HUES64 (cell line): Measurements from ENCODE around the gene TRRAP.

Experiments used
- H3K27ac ChIP-seq: 2 replicates; pipeline ENCODE4 v1.7.0; 2013; ENCODE audit warnings: low read depth, low read length, inconsistent platforms
- H3K27me3 ChIP-seq: 2 replicates; pipeline ENCODE4 v1.6.1; 2013; ENCODE audit warnings: mild to moderate bottlenecking, low read length; ENCODE audit not compliant: insufficient read depth
- H3K36me3 ChIP-seq: 2 replicates; pipeline ENCODE4 v1.6.1; 2013; ENCODE audit warnings: mild to moderate bottlenecking, low read length; ENCODE audit not compliant: insufficient read depth
- H3K4me1 ChIP-seq: 2 replicates; pipeline ENCODE4 v1.6.1; 2013; ENCODE audit warnings: mild to moderate bottlenecking, low read length, moderate library complexity; ENCODE audit not compliant: insufficient read depth
- H3K4me3 ChIP-seq: 2 replicates; pipeline ENCODE4 v1.5.1; 2013; ENCODE audit warnings: mild to moderate bottlenecking, low read length, moderate library complexity
- H3K9ac ChIP-seq: 2 replicates; pipeline ENCODE4 v1.6.1; 2013; ENCODE audit warnings: mild to moderate bottlenecking, low read depth, low read length
- H3K9me3 ChIP-seq: 2 replicates; pipeline ENCODE4 v1.6.1; 2013; ENCODE audit warnings: low read depth, low read length; ENCODE audit not compliant: insufficient read depth
- WGBS: fragments of 150-250, 120-280 bp; methylation state at CpG from one replicate; pipeline ENCODE4 v1.1.7; 2013; ENCODE audit warnings: missing lambda C conversion rate; 5-methylcytosine and 5-hydroxymethylcytosine counted together

The TRRAP gene

GRCh38 chr7:99010281-99010680 is 131.9 kb downstream of the TRRAP start:
- H3K27ac ChIP-seq = no peak overlapping the region
- H3K4me1 ChIP-seq = no peaks in the 10 kb centered on the region
- no peak overlapping the region for H3K9ac ChIP-seq
- H3K36me3 ChIP-seq = peaks cover 89% of the 10 kb centered on the region
- 93% methylated on average over 9 of the region's 9 CpGs for WGBS
- H3K27me3 ChIP-seq = no peaks in the 10 kb centered on the region
- no peaks in the 10 kb centered on the region for H3K9me3 ChIP-seq
- H3K4me3 ChIP-seq = no peak overlapping the region

GRCh38 chr7:99011341-99011705 is 133.0 kb downstream of the TRRAP start:
- H3K27ac ChIP-seq = no peak overlapping the region
- no peak overlapping the region for H3K4me3 ChIP-seq
- H3K27me3 ChIP-seq = no peaks in the 10 kb centered on the region
- H3K36me3 ChIP-seq = peaks cover 86% of the 10 kb centered on the region
- H3K4me1 ChIP-seq = no peaks in the 10 kb centered on the region
- no peak overlapping the region for H3K9ac ChIP-seq
- 97% methylated on average over 24 of the region's 24 CpGs for WGBS
- no peaks in the 10 kb centered on the region for H3K9me3 ChIP-seq

DNA sequence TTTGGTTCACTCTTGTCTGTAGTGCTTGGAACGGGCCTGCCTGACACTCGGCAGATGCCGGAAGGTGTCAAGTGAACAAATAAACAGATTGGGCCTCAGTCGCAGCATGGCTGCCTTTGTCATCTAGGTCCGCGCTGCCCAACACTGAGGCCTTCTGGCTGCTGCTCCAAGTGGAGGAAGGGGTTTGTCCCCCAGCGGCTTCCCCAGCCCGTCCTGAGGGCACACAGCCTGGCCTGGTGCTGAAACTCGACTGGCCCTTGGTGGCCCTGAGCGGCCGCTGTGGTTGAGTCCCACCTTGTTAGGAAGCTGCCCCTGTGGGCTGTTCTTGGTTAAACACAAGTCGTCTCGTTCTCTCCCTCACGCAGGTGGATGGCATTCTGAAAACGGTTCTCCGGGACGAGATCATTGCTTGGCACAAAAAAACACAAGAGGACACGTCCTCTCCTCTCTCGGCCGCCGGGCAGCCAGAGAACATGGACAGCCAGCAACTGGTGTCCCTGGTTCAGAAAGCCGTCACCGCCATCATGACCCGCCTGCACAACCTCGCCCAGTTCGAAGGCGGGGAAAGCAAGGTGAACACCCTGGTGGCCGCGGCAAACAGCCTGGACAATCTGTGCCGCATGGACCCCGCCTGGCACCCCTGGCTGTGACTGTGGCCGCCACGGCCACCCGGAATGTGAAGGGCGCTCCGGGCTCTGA is 133.5 kb downstream of the TRRAP start:
- H3K9me3 ChIP-seq = no peaks in the 10 kb centered on the region
- 96% methylated on average over 36 of the region's 36 CpGs for WGBS
- no peak overlapping the region for H3K4me3 ChIP-seq
- H3K9ac ChIP-seq = no peak overlapping the region
- peaks cover 82% of the 10 kb centered on the region for H3K36me3 ChIP-seq
- no peak overlapping the region for H3K27ac ChIP-seq
- H3K27me3 ChIP-seq = no peaks in the 10 kb centered on the region
- H3K4me1 ChIP-seq = no peaks in the 10 kb centered on the region

- Histone ChIP-seq H3K27ac (no peak overlapping the region), H3K4me3 (no peak overlapping the region), H3K9me3 (no peaks in the 10 kb centered on the region), H3K9ac (no peak overlapping the region), H3K36me3 (peaks cover 78% of the 10 kb centered on the region), H3K4me1 (no peaks in the 10 kb centered on the region), H3K27me3 (no peaks in the 10 kb centered on the region)
- 96% methylated on average over 13 of the region's 13 CpGs for WGBS
These were observed 134.4 kb downstream of the TRRAP start for GRCh38 chr7:99012722-99013121.

GRCh38 chr7:99013266-99014112 is 135.2 kb downstream of the TRRAP start:
- Histone ChIP-seq H3K4me1 (no peaks in the 10 kb centered on the region), H3K9ac (no peak overlapping the region), H3K36me3 (peaks cover 75% of the 10 kb centered on the region), H3K4me3 (no peak overlapping the region), H3K27me3 (no peaks in the 10 kb centered on the region), H3K27ac (no peak overlapping the region), H3K9me3 (no peaks in the 10 kb centered on the region)
- 94% methylated on average over 25 of the region's 25 CpGs for WGBS

DNA sequence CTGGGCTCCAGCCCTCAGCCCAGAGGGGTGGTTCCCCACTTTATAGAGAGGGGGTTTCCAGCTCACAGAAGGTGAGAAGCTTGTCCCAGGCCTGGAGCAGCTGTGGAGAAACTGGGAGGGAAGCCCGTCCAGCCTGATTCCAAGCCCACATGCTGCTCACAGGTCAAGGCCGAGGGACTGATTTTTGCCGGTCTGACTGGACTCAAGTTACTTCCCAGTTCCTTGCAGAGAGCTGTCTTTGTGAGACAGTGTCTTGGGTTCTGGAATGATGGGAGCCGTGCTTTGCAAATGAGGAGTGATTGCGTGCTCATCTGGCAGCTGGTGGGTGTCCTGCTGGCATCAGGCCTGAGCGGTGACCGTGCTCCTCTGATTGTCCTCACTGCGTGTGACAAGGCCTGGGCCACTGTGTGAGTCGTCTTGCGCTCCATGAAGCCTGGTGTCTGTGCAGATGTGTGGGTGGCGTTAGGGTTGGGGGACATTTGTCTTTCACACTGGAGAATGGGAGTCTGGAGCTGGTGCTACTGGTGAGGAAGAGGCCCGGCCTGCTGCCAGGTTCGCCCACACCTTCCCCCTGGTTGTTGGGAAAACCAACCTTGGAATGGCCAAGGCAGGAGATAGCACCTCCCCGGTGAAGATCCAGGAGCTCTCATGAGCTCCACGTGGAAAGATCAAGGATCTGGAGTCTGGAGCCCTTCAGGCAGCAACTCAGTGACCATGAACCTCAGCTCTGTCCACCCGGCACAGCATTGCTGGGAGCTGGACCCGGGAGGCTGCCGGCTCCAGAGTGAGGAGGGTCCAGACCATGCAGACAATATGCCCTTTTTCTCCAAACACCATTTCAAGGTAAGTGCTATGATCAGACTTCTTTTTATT is 136.0 kb downstream of the TRRAP start:
- no peak overlapping the region for H3K27ac ChIP-seq
- 96% methylated on average over 18 of the region's 18 CpGs for WGBS
- peaks cover 67% of the 10 kb centered on the region for H3K36me3 ChIP-seq
- no peak overlapping the region for H3K9ac ChIP-seq
- no peaks in the 10 kb centered on the region for H3K4me1 ChIP-seq
- H3K9me3 ChIP-seq = no peaks in the 10 kb centered on the region
- H3K27me3 ChIP-seq = no peaks in the 10 kb centered on the region
- H3K4me3 ChIP-seq = no peak overlapping the region

GRCh38 chr7:99016196-99016595 is 137.9 kb downstream of the TRRAP start:
- H3K27ac ChIP-seq = no peak overlapping the region
- WGBS = 95% methylated on average over 6 of the region's 8 CpGs
- no peak overlapping the region for H3K9ac ChIP-seq
- H3K4me3 ChIP-seq = no peak overlapping the region
- peaks cover 62% of the 10 kb centered on the region for H3K36me3 ChIP-seq
- no peaks in the 10 kb centered on the region for H3K27me3 ChIP-seq
- no peaks in the 10 kb centered on the region for H3K9me3 ChIP-seq
- H3K4me1 ChIP-seq = no peaks in the 10 kb centered on the region

DNA sequence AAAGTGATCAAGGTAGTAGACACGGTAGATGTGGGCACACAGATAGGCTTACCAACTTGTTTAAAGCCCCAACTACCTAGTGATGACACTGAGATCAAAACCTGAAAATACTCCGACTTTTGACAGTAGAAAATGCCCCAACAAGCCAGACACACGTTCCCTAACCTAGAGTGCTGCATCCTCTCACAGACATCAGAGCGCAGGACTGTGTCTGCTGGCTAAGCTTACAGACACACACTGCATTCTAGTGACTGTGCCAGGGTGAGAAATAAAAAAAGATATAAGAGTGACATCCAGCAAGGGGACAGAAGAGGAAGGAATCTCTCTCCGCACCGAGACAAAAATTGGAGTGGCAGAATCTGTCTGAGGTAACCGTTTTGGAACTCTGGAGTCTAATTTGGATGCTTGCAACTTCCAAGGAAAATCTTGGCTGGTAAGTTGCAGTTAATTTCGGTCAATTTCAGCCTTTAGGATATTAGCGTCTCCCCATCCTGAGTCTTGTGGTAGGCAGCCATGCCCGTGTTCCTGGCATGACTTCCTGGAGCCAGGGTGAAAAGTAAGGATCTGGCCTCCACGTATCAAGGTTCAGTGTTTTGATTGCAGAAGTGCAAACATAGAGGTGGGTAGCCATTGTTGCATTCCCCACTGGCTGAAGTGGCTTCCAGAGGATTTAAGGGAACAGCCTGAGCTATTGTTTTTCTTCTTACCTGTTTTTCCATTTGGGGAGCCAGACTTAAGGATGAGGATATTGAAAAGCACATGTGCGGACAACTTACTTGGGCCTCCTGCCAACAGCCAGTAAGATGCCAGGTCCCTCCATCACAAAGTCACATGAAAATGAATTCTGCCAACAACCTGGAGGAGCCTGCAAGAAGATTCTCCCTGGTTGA is 141.4 kb downstream of the TRRAP start:
- Histone ChIP-seq H3K4me1 (no peaks in the 10 kb centered on the region), H3K9me3 (no peaks in the 10 kb centered on the region), H3K4me3 (no peak overlapping the region), H3K27ac (no peak overlapping the region), H3K36me3 (peaks cover 34% of the 10 kb centered on the region), H3K27me3 (no peaks in the 10 kb centered on the region), H3K9ac (no peak overlapping the region)
- 95% methylated on average over 12 of the region's 12 CpGs for WGBS

DNA sequence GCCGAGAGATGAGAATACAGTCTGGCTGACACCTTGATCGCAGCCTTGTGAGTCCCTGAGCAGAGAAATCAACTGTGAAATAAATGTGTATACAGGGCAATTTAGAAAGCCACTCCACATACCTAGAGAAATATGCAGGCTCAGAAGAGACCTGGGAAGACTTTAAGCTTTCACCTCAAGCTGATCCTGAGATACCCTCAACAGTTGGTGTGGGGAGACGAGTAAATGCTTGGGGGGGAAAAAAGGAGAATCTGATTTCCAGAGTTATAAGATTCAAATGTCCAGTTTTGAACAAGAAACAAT is 142.0 kb downstream of the TRRAP start:
- Histone ChIP-seq H3K27me3 (no peaks in the 10 kb centered on the region), H3K27ac (no peak overlapping the region), H3K9me3 (no peaks in the 10 kb centered on the region), H3K36me3 (peaks cover 30% of the 10 kb centered on the region), H3K9ac (no peak overlapping the region), H3K4me1 (no peaks in the 10 kb centered on the region), H3K4me3 (no peak overlapping the region)
- WGBS = 93% methylated on average over 2 of the region's 3 CpGs

DNA sequence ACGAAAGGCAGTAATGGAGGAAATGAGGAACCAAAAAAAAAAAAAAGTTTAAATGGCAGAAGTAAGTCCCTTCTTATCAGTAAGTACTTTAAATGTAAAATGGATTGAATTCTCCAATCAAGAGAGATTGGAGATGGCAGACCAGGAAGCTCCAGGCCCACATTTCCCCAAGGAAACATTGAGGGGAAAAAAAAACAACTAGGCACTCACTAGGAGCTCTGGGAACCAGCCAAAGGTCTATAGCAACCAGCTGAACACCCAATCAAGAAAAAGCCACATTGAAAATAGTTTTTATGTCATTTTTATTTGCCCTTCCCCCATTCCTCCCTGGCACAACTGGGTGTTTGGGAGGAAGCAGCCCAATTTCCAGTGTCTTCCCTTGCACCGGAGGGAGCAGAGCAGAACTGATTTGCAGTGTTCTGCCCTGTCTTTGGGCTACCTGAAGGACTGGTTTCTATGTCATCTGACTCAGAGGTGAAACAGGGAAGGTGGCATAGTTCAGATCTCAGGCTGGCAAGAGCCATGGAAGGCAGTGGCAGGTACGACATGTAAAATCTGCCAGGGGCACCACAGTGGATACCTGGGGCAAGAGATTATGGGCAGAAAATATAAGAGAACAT is 143.7 kb downstream of the TRRAP start:
- no peak overlapping the region for H3K9ac ChIP-seq
- no peaks in the 10 kb centered on the region for H3K9me3 ChIP-seq
- H3K27ac ChIP-seq = no peak overlapping the region
- no peaks in the 10 kb centered on the region for H3K4me1 ChIP-seq
- H3K36me3 ChIP-seq = peaks cover 21% of the 10 kb centered on the region
- H3K4me3 ChIP-seq = no peak overlapping the region
- no peaks in the 10 kb centered on the region for H3K27me3 ChIP-seq
- WGBS = 93% methylated on average over 3 of the region's 3 CpGs
